Stimulated activated CD8-positive, alpha-beta memory T cell treated with anti-CD3 and anti-CD28 coated beads, Interleukin-7, amount 100 ng/mL, for 4 hours (primary cell): ENCODE results near the gene MYBPC2.

Experiments used
- DNase-seq, 2 donors: peaks; one replicate each; pipeline ENCODE4 v3.0.0-alpha.2; 2020; ENCODE audit warnings: low read depth in 2 of 2

MYBPC2 gene

GRCh38 chr19:50500753-50501151 is 68.1 kb downstream of the MYBPC2 start:
- DNase-seq, result no peak

- no peak for DNase-seq
These were observed 68.5 kb downstream of the MYBPC2 start for GRCh38 chr19:50501186-50501567.

GRCh38 chr19:50501568-50502475 is 69.1 kb downstream of the MYBPC2 start:
- DNase-seq, result no peak

GRCh38 chr19:50505856-50506611 is 73.3 kb downstream of the MYBPC2 start:
- DNase-seq, result no peak

- DNase-seq, result no peak
These were observed 74.0 kb downstream of the MYBPC2 start for GRCh38 chr19:50506700-50507099.

- DNase-seq, result no peak
These were observed 74.7 kb downstream of the MYBPC2 start for GRCh38 chr19:50507376-50507775.

- DNase-seq, result no peak
These were observed 76.1 kb downstream of the MYBPC2 start for GRCh38 chr19:50508843-50509190.

- no peak for DNase-seq
These were observed 76.7 kb downstream of the MYBPC2 start for GRCh38 chr19:50509366-50509765.

- no peak for DNase-seq
These were observed 77.5 kb downstream of the MYBPC2 start for GRCh38 chr19:50510121-50510670.

- DNase-seq, result no peak
These were observed 78.0 kb downstream of the MYBPC2 start for GRCh38 chr19:50510700-50511068.

- DNase-seq, result peak; percentile 97 to 98
These were observed 78.6 kb downstream of the MYBPC2 start, which contains the start of gene JOSD2 for GRCh38 chr19:50511069-50511822. JOSD2 (minus strand) TSS chr19:50511191; CDS start chr19:50510431, 760 bp downstream.

GRCh38 chr19:50512112-50512998 is 79.7 kb downstream of the MYBPC2 start:
- no peak for DNase-seq

GRCh38 chr19:50512999-50513745 is 80.5 kb downstream of the MYBPC2 start:
- no peak for DNase-seq

GRCh38 chr19:50513746-50514345 is 81.2 kb downstream of the MYBPC2 start, which contains the start of gene ASPDH:
ASPDH (minus strand) TSS chr19:50513913; CDS start chr19:50513823, 90 bp downstream.
- DNase-seq, result no peak

GRCh38 chr19:50514346-50515167 is 81.9 kb downstream of the MYBPC2 start:
- DNase-seq, result no peak

GRCh38 chr19:50515168-50515561 is 82.5 kb downstream of the MYBPC2 start:
- DNase-seq, result no peak
